ENCODE measurements around the gene CCSER2. TPM values are rescaled to one million over a fixed set of nuclear protein-coding genes. Genes with fewer than 3 reads are reported as not detected.
"Not testable (repeated sequence)": the region's sequence is repeated elsewhere in the genome, so short reads cannot be mapped to it uniquely, and the experiment has no call there.

Gene CCSER2
- total RNA-seq, 3 donors from 2014 or later: 37.1 to 42.0 (median 40.9) TPM

DNA sequence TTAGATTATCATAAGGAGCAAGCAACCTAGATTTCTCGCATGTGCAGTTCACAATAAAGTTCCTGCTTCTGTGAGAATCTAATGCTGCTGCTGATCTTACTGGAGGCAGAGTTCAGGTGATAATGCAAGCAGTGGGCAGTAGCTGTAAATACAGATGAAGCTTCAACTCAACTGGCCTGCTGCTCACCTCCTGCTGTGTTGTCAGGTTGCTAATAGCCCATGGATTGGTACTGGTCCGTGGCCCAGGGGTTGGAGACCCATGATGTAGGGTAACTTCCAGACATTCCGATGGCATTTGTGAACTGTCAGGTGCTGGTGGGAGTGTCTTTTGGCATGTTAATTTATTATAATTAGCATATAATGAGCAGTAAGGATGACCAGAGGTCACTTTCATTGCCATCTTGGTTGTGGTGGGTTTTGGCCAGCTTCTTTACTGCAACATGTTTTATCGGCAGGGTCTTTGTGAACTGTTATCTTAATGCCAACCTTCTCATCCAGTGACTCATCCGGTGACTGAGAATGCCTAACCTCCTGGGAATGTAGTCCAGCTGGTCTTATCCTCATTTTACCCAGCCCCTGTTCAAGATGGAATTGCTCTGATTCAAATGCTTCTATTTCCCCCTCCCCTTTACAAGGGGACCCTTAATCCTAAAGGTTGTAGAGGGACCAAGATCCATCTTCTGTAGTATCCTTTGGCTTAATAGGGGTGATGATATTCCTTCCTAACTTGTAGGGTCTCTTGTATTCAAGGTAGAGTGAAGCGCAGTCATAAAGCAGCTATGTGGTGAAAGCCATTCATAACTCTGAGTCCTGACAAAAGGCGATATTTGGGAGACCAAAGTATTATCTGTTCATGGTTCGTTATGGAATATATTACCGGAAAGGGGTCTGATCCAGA lies 165.8 kb downstream of the CCSER2 start:
- DNase-seq (no peak), ATAC-seq (no peak)
- H3K36me3 Mint-ChIP-seq (ENCODE audit: insufficient read depth): peaks cover 29% of the 10 kb centered on the region
- H3K4me3 Mint-ChIP-seq: no peak overlapping the region
- H3K4me1 Mint-ChIP-seq (ENCODE audit: low read depth): peaks cover 36% of the 10 kb centered on the region
- H3K9me3 Mint-ChIP-seq: no peaks in the 10 kb centered on the region
- H3K27me3 Mint-ChIP-seq (ENCODE audit: low read depth): no peaks in the 10 kb centered on the region

DNA sequence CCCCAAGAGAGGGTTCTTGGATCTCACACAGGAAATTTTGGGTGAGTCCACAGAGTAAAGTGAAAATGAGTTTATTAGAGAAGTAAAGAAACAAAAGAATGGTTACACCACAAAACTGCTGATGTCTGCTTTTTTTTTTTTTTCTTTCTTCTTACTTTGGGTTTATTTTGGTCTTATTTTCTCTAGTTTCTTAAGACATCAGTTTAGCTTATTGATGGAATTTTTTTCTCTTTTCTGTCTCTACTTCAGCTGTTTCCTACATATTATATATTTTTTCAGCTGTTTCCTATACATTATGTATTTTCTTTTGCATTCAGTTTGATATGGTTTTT lies 166.4 kb downstream of the CCSER2 start:
- Mint-ChIP-seq H3K36me3 (ENCODE audit: insufficient read depth) (peaks cover 23% of the 10 kb centered on the region), H3K4me1 (ENCODE audit: low read depth) (peaks cover 35% of the 10 kb centered on the region), H3K9me3 (no peaks in the 10 kb centered on the region), H3K27me3 (ENCODE audit: low read depth) (no peaks in the 10 kb centered on the region), H3K4me3 (no peak overlapping the region)
- ATAC-seq: no peak
- no peak for DNase-seq

DNA sequence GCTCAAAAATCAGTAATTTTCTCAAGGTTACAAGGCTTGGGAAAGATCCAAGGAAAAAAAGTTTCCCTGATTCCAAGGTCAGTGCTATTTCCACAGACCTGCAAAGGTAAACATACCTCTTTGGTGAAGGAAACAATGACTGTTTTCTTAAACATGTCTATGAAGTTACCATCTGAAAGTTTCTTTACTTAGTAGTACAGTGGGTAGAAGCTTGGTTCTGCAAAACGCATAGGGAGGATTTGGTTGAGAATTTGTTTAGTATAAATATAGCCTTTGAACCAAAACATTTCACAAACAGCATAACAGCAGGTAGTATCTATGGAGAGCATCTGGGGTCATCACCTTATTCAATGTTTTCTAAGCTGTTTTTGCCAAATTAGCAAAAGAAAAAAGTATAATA lies 169.6 kb downstream of the CCSER2 start:
- Mint-ChIP-seq H3K9me3 (no peaks in the 10 kb centered on the region), H3K4me1 (ENCODE audit: low read depth) (peaks cover 30% of the 10 kb centered on the region), H3K36me3 (ENCODE audit: insufficient read depth) (peaks cover 4% of the 10 kb centered on the region), H3K4me3 (no peak overlapping the region), H3K27me3 (ENCODE audit: low read depth) (no peaks in the 10 kb centered on the region)
- no peak for DNase-seq
- ATAC-seq: no peak

DNA sequence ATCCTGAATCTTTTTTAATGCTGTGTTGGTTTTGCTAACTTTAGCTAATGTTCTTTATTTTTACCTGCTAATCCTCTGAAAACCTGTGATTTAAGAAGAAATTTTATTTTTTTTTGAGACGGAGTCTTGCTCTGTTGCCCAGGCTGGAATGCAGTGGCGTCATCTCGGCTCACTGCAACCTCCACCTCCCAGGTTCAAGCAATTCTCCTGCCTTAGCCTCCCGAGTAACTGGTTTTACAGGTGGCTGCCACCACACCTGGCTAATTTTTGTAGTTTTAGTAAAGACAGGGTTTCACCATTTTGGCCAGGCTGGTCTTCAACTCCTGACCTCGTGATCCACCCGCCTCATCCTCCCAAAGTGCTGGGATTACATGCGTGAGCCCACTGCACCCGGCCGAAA lies 170.7 kb downstream of the CCSER2 start:
- H3K4me1 Mint-ChIP-seq (ENCODE audit: low read depth): peaks cover 24% of the 10 kb centered on the region
- H3K27me3 Mint-ChIP-seq (ENCODE audit: low read depth); H3K9me3 Mint-ChIP-seq; H3K4me3 Mint-ChIP-seq; H3K36me3 Mint-ChIP-seq (ENCODE audit: insufficient read depth); DNase-seq; ATAC-seq: not testable (repeated sequence)

DNA sequence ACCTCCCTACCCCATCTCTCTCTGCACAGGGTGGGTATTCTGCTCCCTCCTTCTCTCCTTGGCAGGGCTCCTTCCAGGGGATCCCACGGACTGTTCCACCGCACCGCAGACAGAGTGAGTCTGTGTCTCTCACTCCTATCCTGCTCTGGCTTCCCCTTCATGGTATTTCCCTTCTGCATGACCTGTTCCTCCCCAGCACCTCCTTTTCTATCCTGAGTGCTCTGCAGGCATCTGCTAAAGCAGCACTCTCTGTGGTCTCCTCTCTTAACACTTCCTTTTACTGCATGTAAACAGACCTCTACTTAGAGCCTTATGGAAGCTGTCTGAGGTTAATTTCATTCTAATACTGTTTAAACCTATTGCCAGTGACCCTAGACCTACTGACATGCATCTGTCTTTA lies 171.5 kb downstream of the CCSER2 start:
- no peak for ATAC-seq
- Mint-ChIP-seq H3K4me1 (ENCODE audit: low read depth) (peaks cover 17% of the 10 kb centered on the region), H3K9me3 (no peaks in the 10 kb centered on the region), H3K27me3 (ENCODE audit: low read depth) (no peaks in the 10 kb centered on the region), H3K4me3 (no peak overlapping the region), H3K36me3 (ENCODE audit: insufficient read depth) (peaks cover 4% of the 10 kb centered on the region)
- no peak for DNase-seq

DNA sequence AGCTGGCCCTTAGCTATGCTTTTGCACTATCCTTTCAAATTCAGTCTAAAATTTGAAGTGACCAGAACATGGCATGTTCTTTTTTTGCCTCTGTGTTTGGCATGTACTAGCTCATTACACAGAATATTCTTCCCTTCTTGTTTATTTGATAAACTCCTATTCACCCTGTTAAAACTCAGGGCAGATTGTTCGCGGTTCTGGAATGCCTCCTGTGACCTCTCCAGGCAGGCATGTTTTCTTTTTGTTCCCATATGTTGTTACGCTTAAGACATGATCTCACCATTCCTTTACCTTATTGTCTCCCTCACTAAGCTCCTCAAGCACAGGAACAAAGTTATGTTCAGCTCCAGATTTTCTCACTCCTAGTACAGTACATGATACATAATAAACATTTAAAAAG lies 181.7 kb downstream of the CCSER2 start:
- Mint-ChIP-seq H3K9me3 (no peaks in the 10 kb centered on the region), H3K27me3 (ENCODE audit: low read depth) (no peaks in the 10 kb centered on the region)
- no peak for ATAC-seq

DNA sequence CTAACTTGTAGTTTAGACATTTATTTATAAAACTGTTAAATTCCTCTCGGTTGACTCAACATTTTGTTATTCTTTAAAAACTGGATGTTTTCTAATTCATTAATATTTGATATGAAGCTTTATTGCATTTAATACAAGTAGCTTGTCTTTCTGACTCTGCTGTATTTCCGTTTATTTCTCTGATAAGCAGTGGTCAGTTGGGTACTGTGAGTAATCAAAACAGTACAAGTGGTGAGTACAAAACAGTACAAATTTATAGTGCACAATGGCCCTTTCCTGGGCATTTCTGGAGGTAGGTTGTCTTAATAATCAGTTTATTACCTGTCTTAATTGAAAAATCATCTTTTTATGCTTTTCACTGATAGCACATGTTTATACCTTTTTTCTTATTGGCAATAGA lies 182.7 kb downstream of the CCSER2 start:
- H3K36me3 Mint-ChIP-seq (ENCODE audit: insufficient read depth): peaks cover 21% of the 10 kb centered on the region
- H3K9me3 Mint-ChIP-seq: no peaks in the 10 kb centered on the region

More for the DNA sequence above, 181.7 kb downstream of the CCSER2 start:
- no peak for DNase-seq
- H3K4me1 Mint-ChIP-seq (ENCODE audit: low read depth): no peaks in the 10 kb centered on the region
- no peak overlapping the region for H3K4me3 Mint-ChIP-seq
- H3K36me3 Mint-ChIP-seq (ENCODE audit: insufficient read depth): peaks cover 19% of the 10 kb centered on the region

DNA sequence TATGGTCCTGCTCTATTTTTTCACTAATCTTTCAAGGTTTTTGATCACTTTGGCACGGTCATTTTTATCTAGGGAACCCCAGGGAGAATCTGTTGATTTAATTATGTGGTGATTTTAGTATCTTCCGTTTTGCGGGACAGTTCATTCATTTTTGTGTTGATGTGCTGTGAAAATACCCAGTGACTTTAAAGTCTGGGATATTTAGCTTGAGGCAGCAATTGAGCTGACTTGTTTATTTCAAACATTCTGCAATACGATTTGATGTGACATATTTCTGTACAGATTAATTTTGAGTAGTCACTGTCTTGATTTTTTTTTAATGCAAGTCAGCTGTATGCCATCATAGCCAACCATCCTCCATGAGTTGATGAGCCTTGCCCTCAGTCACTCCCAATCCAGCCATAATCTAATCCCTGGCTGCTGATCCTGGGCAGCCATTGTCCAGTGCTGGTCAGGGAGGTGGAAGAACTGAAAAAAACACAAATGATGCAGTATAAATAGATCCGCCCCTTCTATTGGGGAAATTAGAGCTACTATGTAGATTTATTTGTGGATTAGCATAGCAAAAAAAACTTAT lies 183.4 kb downstream of the CCSER2 start:
- no peaks in the 10 kb centered on the region for H3K27me3 Mint-ChIP-seq (ENCODE audit: low read depth)
- DNase-seq (no peak), ATAC-seq (no peak)
- peaks cover 22% of the 10 kb centered on the region for H3K36me3 Mint-ChIP-seq (ENCODE audit: insufficient read depth)
- no peaks in the 10 kb centered on the region for H3K4me1 Mint-ChIP-seq (ENCODE audit: low read depth)
- H3K4me3 Mint-ChIP-seq: no peak overlapping the region
- H3K9me3 Mint-ChIP-seq: no peaks in the 10 kb centered on the region

More for the DNA sequence above, 182.7 kb downstream of the CCSER2 start:
- no peak overlapping the region for H3K4me3 Mint-ChIP-seq
- DNase-seq (no peak), ATAC-seq (no peak)
- H3K4me1 Mint-ChIP-seq (ENCODE audit: low read depth): no peaks in the 10 kb centered on the region
- H3K27me3 Mint-ChIP-seq (ENCODE audit: low read depth): no peaks in the 10 kb centered on the region

DNA sequence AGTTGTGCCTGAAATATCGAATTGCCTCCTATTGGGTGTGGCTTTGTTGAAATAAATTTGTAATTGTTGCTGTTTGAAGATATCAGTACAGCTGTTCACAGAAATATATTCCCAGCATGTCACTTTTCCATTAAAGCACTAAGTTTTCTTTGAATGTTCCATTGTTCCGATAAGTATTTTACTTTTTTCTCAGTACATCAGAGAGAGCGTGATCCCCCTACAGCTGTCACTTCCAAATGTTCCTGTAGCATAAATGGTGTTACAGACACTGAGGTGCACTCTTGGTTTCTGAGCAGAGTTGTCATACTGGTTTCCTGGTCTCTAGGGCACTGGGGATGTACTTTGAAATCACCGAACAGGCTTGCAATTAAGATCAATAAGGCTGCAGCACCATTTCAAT lies 189.2 kb downstream of the CCSER2 start:
- Mint-ChIP-seq H3K27me3 (ENCODE audit: low read depth) (no peaks in the 10 kb centered on the region), H3K4me3 (no peak overlapping the region), H3K9me3 (no peaks in the 10 kb centered on the region), H3K4me1 (ENCODE audit: low read depth) (no peaks in the 10 kb centered on the region), H3K36me3 (ENCODE audit: insufficient read depth) (peaks cover 21% of the 10 kb centered on the region)
- DNase-seq (no peak), ATAC-seq (no peak)

DNA sequence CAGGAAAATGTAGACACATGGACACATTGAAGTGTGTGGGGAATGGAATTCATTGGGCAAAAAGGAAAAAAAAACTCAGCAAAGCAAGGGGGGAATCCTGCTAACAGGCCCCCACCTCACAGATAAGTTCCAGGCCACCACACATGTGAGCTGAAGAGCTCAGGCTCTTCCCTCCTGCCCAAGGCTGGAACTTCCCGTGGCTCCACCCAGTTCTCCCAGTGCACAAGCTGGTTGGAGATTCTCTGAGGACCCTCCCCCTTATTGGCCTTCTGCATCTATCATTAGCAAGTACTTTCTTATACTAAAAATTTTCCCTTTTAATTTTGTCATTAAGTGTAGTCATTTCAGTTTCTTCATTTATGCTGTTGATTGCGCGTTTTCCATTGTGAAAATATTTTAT lies 190.8 kb downstream of the CCSER2 start:
- ATAC-seq (no peak), DNase-seq (no peak)
- Mint-ChIP-seq H3K27me3 (ENCODE audit: low read depth) (no peaks in the 10 kb centered on the region), H3K4me1 (ENCODE audit: low read depth) (peaks cover 3% of the 10 kb centered on the region), H3K36me3 (ENCODE audit: insufficient read depth) (peaks cover 9% of the 10 kb centered on the region), H3K9me3 (no peaks in the 10 kb centered on the region), H3K4me3 (no peak overlapping the region)

DNA sequence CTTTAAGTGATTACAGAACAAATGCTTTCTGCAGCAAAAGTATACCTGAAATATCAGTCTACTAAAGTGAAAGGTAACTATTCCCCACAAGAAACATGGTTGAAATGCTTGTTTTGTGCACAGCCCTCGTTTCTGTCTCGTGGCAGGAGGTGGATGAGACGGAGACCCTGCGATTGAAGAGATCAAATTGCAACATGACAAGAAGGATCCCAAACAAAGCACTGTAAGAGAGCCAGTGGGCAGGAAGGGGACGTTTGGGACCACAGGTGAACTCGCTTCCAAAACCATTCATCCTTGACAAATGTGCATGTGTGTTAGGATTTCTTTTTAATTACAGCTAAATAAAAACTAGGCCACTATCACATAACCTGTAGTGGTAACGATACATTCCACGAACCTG lies 192.6 kb downstream of the CCSER2 start:
- ATAC-seq (no peak), DNase-seq (no peak)
- Mint-ChIP-seq H3K36me3 (ENCODE audit: insufficient read depth) (peaks cover 6% of the 10 kb centered on the region), H3K27me3 (ENCODE audit: low read depth) (no peaks in the 10 kb centered on the region), H3K4me3 (no peak overlapping the region), H3K9me3 (peaks cover 11% of the 10 kb centered on the region), H3K4me1 (ENCODE audit: low read depth) (peaks cover 3% of the 10 kb centered on the region)

DNA sequence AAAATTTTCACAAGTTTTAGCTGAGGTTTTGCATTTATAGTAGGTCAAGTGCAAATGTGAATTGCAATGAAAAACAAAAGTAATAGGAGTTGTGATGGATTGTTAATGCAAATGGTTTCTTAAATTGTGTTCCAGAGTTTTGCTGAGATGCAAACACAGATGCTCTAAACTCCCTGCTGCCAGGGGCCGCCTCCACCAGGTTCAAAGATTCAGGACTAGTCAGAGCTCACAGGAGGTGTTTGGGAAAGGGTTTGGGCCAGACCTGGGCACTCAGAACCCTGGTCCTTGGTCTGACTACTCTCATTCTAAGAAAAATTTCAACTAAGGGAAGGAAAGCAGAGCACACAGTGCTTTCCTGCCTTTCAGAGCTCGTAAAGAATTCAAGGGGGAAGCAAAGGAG lies 193.1 kb downstream of the CCSER2 start:
- Mint-ChIP-seq H3K27me3 (ENCODE audit: low read depth) (no peaks in the 10 kb centered on the region), H3K4me3 (no peak overlapping the region), H3K9me3 (peaks cover 16% of the 10 kb centered on the region), H3K36me3 (ENCODE audit: insufficient read depth) (peaks cover 3% of the 10 kb centered on the region), H3K4me1 (ENCODE audit: low read depth) (peaks cover 3% of the 10 kb centered on the region)
- ATAC-seq (no peak), DNase-seq (no peak)

DNA sequence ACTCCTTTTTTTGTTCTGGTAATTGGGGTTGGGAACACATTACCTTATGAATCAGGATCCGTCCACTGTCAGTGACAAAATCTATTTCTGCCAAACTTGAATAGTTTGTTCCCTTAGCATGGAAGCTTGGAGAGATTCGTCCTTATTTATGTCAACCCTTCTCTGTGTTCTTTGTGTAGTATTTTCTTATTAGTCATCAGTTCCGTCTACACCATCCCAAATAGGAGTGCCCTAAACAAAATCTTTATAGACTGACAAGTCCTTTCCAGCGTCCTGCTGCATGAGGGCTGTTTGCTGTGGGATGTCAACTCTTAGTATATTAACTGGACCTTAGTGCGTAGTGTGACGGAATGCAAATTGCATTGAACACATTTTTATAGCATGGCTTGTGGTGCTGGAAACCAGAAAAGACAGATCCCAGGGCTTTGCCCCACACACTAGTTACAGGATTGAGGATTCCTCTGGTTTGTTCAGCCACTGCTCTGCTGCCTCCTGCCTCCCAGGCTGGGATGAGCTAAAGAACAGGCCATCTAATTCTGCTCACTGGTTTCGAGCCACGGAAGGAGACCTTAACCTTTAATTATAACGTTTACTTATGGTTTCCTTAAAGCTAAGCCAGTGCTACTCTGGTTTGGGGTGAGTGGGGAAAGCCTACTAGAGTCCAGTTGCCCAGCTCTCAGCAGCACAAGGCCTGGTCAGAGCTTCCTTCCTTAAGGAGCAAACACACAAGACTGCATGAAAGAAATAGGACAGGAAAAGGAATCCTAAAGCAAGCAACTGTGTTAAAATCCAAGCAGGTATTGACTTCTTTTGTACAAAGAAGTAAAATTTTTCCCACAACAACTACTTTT lies 194.4 kb downstream of the CCSER2 start:
- ATAC-seq (no peak), DNase-seq (no peak)
- no peaks in the 10 kb centered on the region for H3K27me3 Mint-ChIP-seq (ENCODE audit: low read depth)
- peaks cover 1% of the 10 kb centered on the region for H3K36me3 Mint-ChIP-seq (ENCODE audit: insufficient read depth)
- peaks cover 20% of the 10 kb centered on the region for H3K9me3 Mint-ChIP-seq
- H3K4me3 Mint-ChIP-seq: no peak overlapping the region
- H3K4me1 Mint-ChIP-seq (ENCODE audit: low read depth): peaks cover 3% of the 10 kb centered on the region

DNA sequence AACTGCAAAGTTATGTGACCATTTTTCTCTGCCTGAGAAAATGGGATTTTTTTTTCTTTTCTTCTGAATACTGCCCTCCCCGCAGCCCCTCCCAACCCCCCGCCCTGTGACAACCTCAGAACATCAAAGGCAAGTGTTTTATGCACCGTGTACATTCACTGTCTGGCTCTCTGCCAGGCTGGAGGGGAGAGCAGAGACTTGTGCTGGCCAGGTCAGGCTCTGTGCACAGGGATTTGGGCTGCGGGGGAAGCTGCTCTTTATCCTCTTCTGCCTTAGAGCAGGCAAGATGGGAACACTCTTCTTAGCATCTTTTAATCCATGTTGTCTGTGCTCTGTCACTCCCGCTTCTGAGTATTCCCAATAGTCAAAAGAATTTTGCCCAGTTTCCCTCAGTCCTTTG lies 195.1 kb downstream of the CCSER2 start:
- Mint-ChIP-seq H3K36me3 (ENCODE audit: insufficient read depth) (peaks cover 1% of the 10 kb centered on the region), H3K4me3 (no peak overlapping the region), H3K9me3 (peaks cover 20% of the 10 kb centered on the region), H3K4me1 (ENCODE audit: low read depth) (peaks cover 3% of the 10 kb centered on the region), H3K27me3 (ENCODE audit: low read depth) (no peaks in the 10 kb centered on the region)
- DNase-seq: no peak
- no peak for ATAC-seq

Data from activated T-cell treated with anti-CD3 and anti-CD28 coated beads, Interleukin-2, amount 50 U/mL, for 4 hours (primary cell).